H9 (cell line): ENCODE measurements around the gene SDC3. TPM values are rescaled to one million over a fixed set of nuclear protein-coding genes. Genes with fewer than 3 reads are reported as not detected.

Source experiments
- DNase-seq: peaks from one replicate; pipeline ENCODE4 v3.0.0-alpha.2; 2017
- H2AFZ ChIP-seq: one replicate; pipeline ENCODE4 v1.6.1; 2013; ENCODE audit warnings: mild to moderate bottlenecking, low read length, control low read depth, moderate library complexity
- H2AK5ac ChIP-seq: 2 replicates; pipeline ENCODE4 v1.6.1; 2013; ENCODE audit warnings: low read length, control low read depth, mixed read lengths; ENCODE audit not compliant: insufficient read length
- H2BK120ac ChIP-seq: one replicate; pipeline ENCODE4 v1.6.1; 2013; ENCODE audit warnings: low read depth, mild to moderate bottlenecking, low read length, control low read depth, inconsistent platforms; ENCODE audit not compliant: poor library complexity, severe bottlenecking
- H2BK12ac ChIP-seq: 2 replicates; pipeline ENCODE4 v1.6.1; 2013; ENCODE audit warnings: low read length, control low read depth, mixed read lengths, low read depth; ENCODE audit not compliant: insufficient read length
- H2BK15ac ChIP-seq: 2 replicates; pipeline ENCODE4 v1.6.1; 2013; ENCODE audit warnings: low read depth, low read length, control low read depth
- H2BK20ac ChIP-seq: one replicate; pipeline ENCODE4 v1.6.1; 2013; ENCODE audit warnings: low read depth, mild to moderate bottlenecking, low read length, control low read depth, inconsistent platforms; ENCODE audit not compliant: poor library complexity, severe bottlenecking
- H2BK5ac ChIP-seq: 2 replicates; pipeline ENCODE4 v1.6.1; 2013; ENCODE audit warnings: low read length, control low read depth, mixed read lengths; ENCODE audit not compliant: insufficient read length
- H3K14ac ChIP-seq: 2 replicates; pipeline ENCODE4 v1.6.1; 2013; ENCODE audit warnings: low read length, control low read depth; ENCODE audit not compliant: insufficient read depth
- H3K18ac ChIP-seq: 2 replicates; pipeline ENCODE4 v1.6.1; 2013; ENCODE audit warnings: low read depth, mild to moderate bottlenecking, mixed read lengths, low read length, control low read depth; ENCODE audit not compliant: insufficient read length
- H3K23ac ChIP-seq: 2 replicates; pipeline ENCODE4 v1.6.1; 2013; ENCODE audit warnings: low read length, control low read depth, mixed read lengths, low read depth; ENCODE audit not compliant: insufficient read length
- H3K23me2 ChIP-seq: 2 replicates; pipeline ENCODE4 v1.6.1; 2013; ENCODE audit warnings: low read depth, mild to moderate bottlenecking, mixed read lengths, low read length, control low read depth; ENCODE audit not compliant: insufficient read length, poor library complexity, severe bottlenecking
- H3K27ac ChIP-seq: 2 replicates; pipeline ENCODE4 v1.5.1; 2013; ENCODE audit warnings: low read length, control low read depth, mixed read lengths, low read depth; ENCODE audit not compliant: insufficient read length
- H3K27me3 ChIP-seq: 2 replicates; pipeline ENCODE4 v1.6.1; 2013; ENCODE audit warnings: low read length, control low read depth, inconsistent platforms; ENCODE audit not compliant: insufficient read depth
- H3K4ac ChIP-seq: 2 replicates; pipeline ENCODE4 v1.6.1; 2013; ENCODE audit warnings: low read depth, mild to moderate bottlenecking, control low read depth, inconsistent platforms, low read length, moderate library complexity
- H3K4me1 ChIP-seq: 2 replicates; pipeline ENCODE4 v1.6.1; 2013; ENCODE audit warnings: low read length, control low read depth, inconsistent platforms; ENCODE audit not compliant: insufficient read depth
- H3K4me2 ChIP-seq: 2 replicates; pipeline ENCODE4 v1.6.1; 2013; ENCODE audit warnings: low read length, control low read depth, mixed read lengths; ENCODE audit not compliant: insufficient read length, insufficient read depth
- H3K56ac ChIP-seq: 2 replicates; pipeline ENCODE4 v1.6.1; 2013; ENCODE audit warnings: low read depth, mild to moderate bottlenecking, mixed read lengths, low read length, control low read depth; ENCODE audit not compliant: insufficient read length
- H3K79me1 ChIP-seq: 2 replicates; pipeline ENCODE4 v1.6.1; 2013; ENCODE audit warnings: low read depth, mild to moderate bottlenecking, moderate library complexity, low read length, control low read depth, inconsistent platforms; ENCODE audit not compliant: insufficient read depth, poor library complexity, severe bottlenecking
- H3K79me2 ChIP-seq: 2 replicates; pipeline ENCODE4 v1.6.1; 2013; ENCODE audit warnings: low read length, control low read depth, inconsistent platforms; ENCODE audit not compliant: insufficient read depth
- H3K9ac ChIP-seq: 2 replicates; pipeline ENCODE4 v1.6.1; 2013; ENCODE audit warnings: low read length, control low read depth, mixed read lengths; ENCODE audit not compliant: insufficient read length; ENCODE audit errors: extremely low read depth
- H3K9me3 ChIP-seq: one replicate; pipeline ENCODE4 v1.6.1; 2013; ENCODE audit warnings: low read depth, low read length, inconsistent platforms; ENCODE audit not compliant: control insufficient read depth
- H3T11ph ChIP-seq: one replicate; pipeline ENCODE4 v1.6.1; 2013; ENCODE audit warnings: mild to moderate bottlenecking, low read length, control low read depth, inconsistent platforms
- H4K20me1 ChIP-seq: one replicate; pipeline ENCODE4 v1.6.1; 2013; ENCODE audit not compliant: control insufficient read depth, insufficient read length, insufficient read depth
- H4K5ac ChIP-seq: 2 replicates; pipeline ENCODE4 v1.6.1; 2013; ENCODE audit warnings: low read depth, mild to moderate bottlenecking, mixed read lengths, low read length, control low read depth; ENCODE audit not compliant: insufficient read length
- H4K8ac ChIP-seq: replicated peaks from 2 replicates; pipeline ENCODE4 v1.6.1; 2013; ENCODE audit warnings: low read length, control low read depth, mixed read lengths, low read depth; ENCODE audit not compliant: insufficient read length
- H4K91ac ChIP-seq: 2 replicates; pipeline ENCODE4 v1.6.1; 2013; ENCODE audit warnings: low read depth, mild to moderate bottlenecking, moderate library complexity, mixed read lengths, low read length, control low read depth; ENCODE audit not compliant: insufficient read length
- H3K27ac Mint-ChIP-seq, 3 experiments: 2 replicates in 2 of 3; 3 replicates in 1 of 3; pipeline ENCODE4 v1.8.0; 2020 to 2021; ENCODE audit warnings: mixed read lengths in 3 of 3, mild to moderate bottlenecking in 1 of 3, moderate library complexity in 1 of 3
- H3K27me3 Mint-ChIP-seq: 2 replicates; pipeline ENCODE4 v1.8.0; 2021; ENCODE audit warnings: low read depth, mild to moderate bottlenecking, moderate library complexity, mixed read lengths
- H3K36me3 Mint-ChIP-seq, 3 experiments: 2 replicates in 2 of 3; 3 replicates in 1 of 3; pipeline ENCODE4 v1.8.0; 2020 to 2021; ENCODE audit warnings: low read depth in 3 of 3, mixed read lengths in 3 of 3; ENCODE audit not compliant: insufficient read depth in 1 of 3
- H3K4me1 Mint-ChIP-seq, 2 experiments: 2 replicates each; pipeline ENCODE4 v1.8.0; 2020; ENCODE audit warnings: mixed read lengths in 2 of 2
- H3K4me3 Mint-ChIP-seq, 2 experiments: 2 replicates in 1 of 2; 3 replicates in 1 of 2; pipeline ENCODE4 v1.8.0; 2020 to 2021; ENCODE audit warnings: mild to moderate bottlenecking in 2 of 2, mixed read lengths in 2 of 2, moderate library complexity in 1 of 2
- H3K9me3 Mint-ChIP-seq, 2 experiments: 2 replicates in 1 of 2; 3 replicates in 1 of 2; pipeline ENCODE4 v1.8.0; 2020; ENCODE audit warnings: mild to moderate bottlenecking in 2 of 2, mixed read lengths in 2 of 2, moderate library complexity in 1 of 2
- WGBS: extraction: QIAGEN DNeasy Blood & Tissue Kit; methylation state at CpG from one replicate; pipeline ENCODE4 v1.1.7; 2013; ENCODE audit warnings: missing lambda C conversion rate, low lambda C conversion rate, mixed read lengths; ENCODE audit not compliant: insufficient read length; ENCODE audit errors: extremely low coverage; 5-methylcytosine and 5-hydroxymethylcytosine counted together
- total RNA-seq: library from RNA; stranded (reverse); gene quantifications from 2 replicates; pipeline ENCODE4 v1.2.1, GENCODE V29; 2021
- TF ChIP-seq, protein P1 (sequence below): fragments of 200-600 bp; sonication (generic); conservative IDR thresholded peaks from 3 replicates; pipeline ENCODE4 v1.8.0; 2021; ENCODE audit warnings: antibody characterized with exemption, mild to moderate bottlenecking

SDC3 gene
- total RNA-seq, 1 experiment from 2014 or later, result 25.9 TPM

DNA sequence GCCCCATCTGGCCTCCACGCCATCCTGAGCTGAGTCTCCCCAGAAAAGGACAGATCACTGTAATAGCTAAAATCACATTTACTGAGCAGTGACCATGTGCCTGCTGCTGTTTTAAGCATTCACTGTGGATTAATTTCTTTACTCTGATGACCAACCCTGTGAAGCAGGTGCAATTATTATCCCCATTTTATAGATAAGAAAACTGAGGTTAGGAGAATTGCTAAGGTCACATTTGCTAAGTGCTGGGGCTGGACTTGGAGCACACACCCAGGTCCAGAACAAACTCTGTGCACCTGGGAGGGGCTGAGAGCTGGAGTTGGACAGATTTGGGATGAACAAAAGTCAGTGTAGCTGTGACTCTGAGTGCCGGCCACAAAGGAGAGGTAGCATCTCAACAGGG is 58.0 kb downstream of the SDC3 start:
- Histone ChIP-seq H2BK15ac (no peak overlapping the region), H2AFZ (no peak overlapping the region), H3K14ac (no peak overlapping the region), H4K5ac (no peak overlapping the region), H3T11ph (no peak overlapping the region), H3K9ac (no peak overlapping the region), H3K4me1 (peaks cover 2% of the 10 kb centered on the region; the same call in 1 of the 2 replicates), H4K20me1 (no peaks in the 10 kb centered on the region), H3K56ac (no peak overlapping the region), H3K27ac (no peak overlapping the region), H4K8ac (no peak overlapping the region), H3K23ac (no peak overlapping the region), H3K4ac (no peak overlapping the region), H2BK12ac (no peak overlapping the region), H3K79me2 (no peaks in the 10 kb centered on the region), H3K9me3 (no peaks in the 10 kb centered on the region), H2BK5ac (no peak overlapping the region), H4K91ac (no peak overlapping the region), H3K27me3 (no peaks in the 10 kb centered on the region), H3K4me2 (no peak overlapping the region), H2BK120ac (no peak overlapping the region), H2AK5ac (no peak overlapping the region), H3K79me1 (no peaks in the 10 kb centered on the region), H3K18ac (no peak overlapping the region), H2BK20ac (no peak overlapping the region), H3K23me2 (no peaks in the 10 kb centered on the region)
- DNase-seq, result no peak
- H3K27me3 Mint-ChIP-seq, result peaks cover 17% of the 10 kb centered on the region
- TF ChIP-seq, protein P1, sequence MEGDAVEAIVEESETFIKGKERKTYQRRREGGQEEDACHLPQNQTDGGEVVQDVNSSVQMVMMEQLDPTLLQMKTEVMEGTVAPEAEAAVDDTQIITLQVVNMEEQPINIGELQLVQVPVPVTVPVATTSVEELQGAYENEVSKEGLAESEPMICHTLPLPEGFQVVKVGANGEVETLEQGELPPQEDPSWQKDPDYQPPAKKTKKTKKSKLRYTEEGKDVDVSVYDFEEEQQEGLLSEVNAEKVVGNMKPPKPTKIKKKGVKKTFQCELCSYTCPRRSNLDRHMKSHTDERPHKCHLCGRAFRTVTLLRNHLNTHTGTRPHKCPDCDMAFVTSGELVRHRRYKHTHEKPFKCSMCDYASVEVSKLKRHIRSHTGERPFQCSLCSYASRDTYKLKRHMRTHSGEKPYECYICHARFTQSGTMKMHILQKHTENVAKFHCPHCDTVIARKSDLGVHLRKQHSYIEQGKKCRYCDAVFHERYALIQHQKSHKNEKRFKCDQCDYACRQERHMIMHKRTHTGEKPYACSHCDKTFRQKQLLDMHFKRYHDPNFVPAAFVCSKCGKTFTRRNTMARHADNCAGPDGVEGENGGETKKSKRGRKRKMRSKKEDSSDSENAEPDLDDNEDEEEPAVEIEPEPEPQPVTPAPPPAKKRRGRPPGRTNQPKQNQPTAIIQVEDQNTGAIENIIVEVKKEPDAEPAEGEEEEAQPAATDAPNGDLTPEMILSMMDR, result no peak
- no peaks in the 10 kb centered on the region; a peak in 1 of 7 replicates for H3K36me3 Mint-ChIP-seq
- H3K27ac Mint-ChIP-seq, result no peak overlapping the region
- H3K9me3 Mint-ChIP-seq, result no peaks in the 10 kb centered on the region; a peak in 1 of 5 replicates
- H3K4me1 Mint-ChIP-seq, result peaks cover 36 to 50% of the 10 kb centered on the region in 2 experiments
- WGBS, result no CpG with 5 or more reads among the region's 2 CpGs
- H3K4me3 Mint-ChIP-seq, result no peak overlapping the region
